ENCODE measurements around the gene TTLL8.

DNA sequence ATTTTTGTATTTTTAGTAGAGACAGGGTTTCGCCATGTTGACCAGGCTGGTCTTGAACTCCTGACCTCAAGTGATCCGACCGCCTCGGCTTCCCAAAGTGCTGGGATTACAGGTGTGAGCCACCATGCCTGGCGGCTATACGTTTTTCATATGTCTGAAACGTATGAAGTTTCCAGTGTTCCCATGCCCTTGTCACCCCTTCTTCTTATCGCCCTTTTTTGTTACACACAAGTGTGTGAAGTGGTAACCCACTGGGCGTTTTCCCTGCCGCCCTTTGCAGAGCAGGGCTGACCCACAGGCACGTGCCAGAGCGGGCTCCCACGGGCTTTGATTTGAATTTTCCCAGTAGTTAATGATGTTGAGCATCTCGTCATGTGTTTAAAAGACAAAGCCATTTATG is 80.5 kb downstream of the TTLL8 start:
- TF ChIP-seq CTCF (IDR thresholded peaks at IDR 0.05) (no peak), POLR2AphosphoS5 (IDR thresholded peaks at IDR 0.05) (no peak)
